ENCODE results near the gene PIGZ. TPM values are rescaled to one million over a fixed set of nuclear protein-coding genes. Genes with fewer than 3 reads are reported as not detected.

Gene PIGZ, protein sequence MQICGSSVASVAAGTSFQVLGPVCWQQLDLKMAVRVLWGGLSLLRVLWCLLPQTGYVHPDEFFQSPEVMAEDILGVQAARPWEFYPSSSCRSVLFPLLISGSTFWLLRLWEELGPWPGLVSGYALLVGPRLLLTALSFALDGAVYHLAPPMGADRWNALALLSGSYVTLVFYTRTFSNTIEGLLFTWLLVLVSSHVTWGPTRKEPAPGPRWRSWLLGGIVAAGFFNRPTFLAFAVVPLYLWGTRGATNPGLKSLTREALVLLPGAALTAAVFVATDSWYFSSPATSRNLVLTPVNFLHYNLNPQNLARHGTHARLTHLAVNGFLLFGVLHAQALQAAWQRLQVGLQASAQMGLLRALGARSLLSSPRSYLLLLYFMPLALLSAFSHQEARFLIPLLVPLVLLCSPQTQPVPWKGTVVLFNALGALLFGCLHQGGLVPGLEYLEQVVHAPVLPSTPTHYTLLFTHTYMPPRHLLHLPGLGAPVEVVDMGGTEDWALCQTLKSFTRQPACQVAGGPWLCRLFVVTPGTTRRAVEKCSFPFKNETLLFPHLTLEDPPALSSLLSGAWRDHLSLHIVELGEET
- 9.1 TPM for total RNA-seq

DNA sequence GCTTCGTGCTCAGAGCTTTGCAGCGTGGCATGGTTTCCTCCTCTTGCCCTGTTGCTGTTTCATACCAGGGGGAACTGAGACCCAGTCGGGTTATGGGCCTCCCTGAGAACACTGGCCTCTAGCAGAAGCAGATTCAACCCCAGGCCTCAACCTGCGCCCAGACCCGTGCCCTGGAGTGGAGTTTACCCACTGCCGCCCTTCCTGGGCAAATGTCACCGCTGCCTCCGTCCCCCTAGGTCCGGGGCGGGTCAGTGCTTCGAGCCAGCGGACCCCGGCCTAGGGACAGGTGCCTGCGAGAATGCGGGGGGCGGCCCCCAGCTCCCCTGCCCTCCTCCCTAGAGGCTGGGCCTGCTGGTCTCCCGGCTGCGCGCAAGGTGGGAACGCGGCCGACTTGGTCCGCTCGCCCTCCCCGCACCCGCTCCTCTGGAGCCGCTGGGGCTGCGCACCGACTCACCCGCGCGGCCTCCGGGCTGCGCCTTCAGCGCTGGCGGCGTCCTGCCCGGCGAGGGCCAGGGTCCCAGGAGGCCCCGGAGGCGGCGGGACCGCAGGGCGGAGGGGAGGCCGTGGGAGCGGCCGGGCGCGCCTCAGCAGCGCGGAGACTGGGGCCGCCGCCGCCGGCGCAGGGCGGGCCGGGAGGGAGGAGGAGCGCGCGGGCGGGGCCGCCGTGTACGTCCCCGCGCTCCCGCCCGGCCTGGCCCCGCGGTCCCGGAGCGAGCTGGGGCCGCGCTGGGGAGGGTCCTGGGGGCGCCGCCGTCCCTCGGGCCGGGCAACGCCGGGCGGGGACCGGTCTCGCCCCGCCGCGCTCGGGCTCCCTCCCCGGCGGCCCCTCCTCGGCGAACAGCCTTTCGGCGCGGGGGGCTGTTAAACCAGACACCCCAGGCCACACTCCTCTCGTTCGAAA is at the start of gene PIGZ:
Gene PIGZ, minus strand, starts transcription at position 601 of the 901 bp plus-strand sequence. CDS start 16,802 bp downstream, outside the sequence.

GRCh38 chr3:196942226-196942914 is 26.3 kb downstream of the PIGZ start, which contains the start of gene NCBP2:
Gene NCBP2, minus strand, starts transcription at chr3:196942528. Its CDS starts 25 bp downstream, at chr3:196942503.

Other genes starting within 250 kb of the PIGZ start
- 90.1 TPM for gene PAK2, start 229.0 kb downstream of the PIGZ start, total RNA-seq
- 77.3 TPM for gene SENP5, start 100.9 kb downstream of the PIGZ start, total RNA-seq
- 84.2 TPM for gene NCBP2, start 26.3 kb downstream of the PIGZ start, total RNA-seq
- gene MELTF, start 61.0 kb upstream of the PIGZ start, total RNA-seq: 3.4 TPM

Measured in parietal lobe (tissue), 1 donor.